Neuronal stem cell (in vitro differentiated cells): ENCODE measurements around the gene SLC47A1. TPM values are rescaled to one million over a fixed set of nuclear protein-coding genes. Genes with fewer than 3 reads are reported as not detected.

Experiments used
- DNase-seq: peaks from one replicate; pipeline ENCODE4 v3.0.0-alpha.2; 2013; ENCODE audit warnings: low spot score
- H2AFZ ChIP-seq: one replicate; pipeline ENCODE4 v1.6.1; 2013; ENCODE audit warnings: mild to moderate bottlenecking, low read length, inconsistent platforms
- H2AK5ac ChIP-seq: 2 replicates; pipeline ENCODE4 v1.6.1; 2013; ENCODE audit warnings: low read depth, mild to moderate bottlenecking, inconsistent platforms, low read length, moderate library complexity, mixed read lengths
- H2BK120ac ChIP-seq: 2 replicates; pipeline ENCODE4 v1.6.1; 2013; ENCODE audit warnings: low read depth, mild to moderate bottlenecking, inconsistent platforms, low read length, moderate library complexity, mixed read lengths
- H2BK12ac ChIP-seq: one replicate; pipeline ENCODE4 v1.6.1; 2013; ENCODE audit warnings: low read length, inconsistent platforms
- H2BK15ac ChIP-seq: 2 replicates; pipeline ENCODE4 v1.6.1; 2013; ENCODE audit warnings: mild to moderate bottlenecking, low read length, inconsistent platforms, mixed read lengths
- H2BK5ac ChIP-seq: one replicate; pipeline ENCODE4 v1.6.1; 2013; ENCODE audit warnings: inconsistent platforms, mild to moderate bottlenecking, low read length, moderate library complexity
- H3K14ac ChIP-seq: one replicate; pipeline ENCODE4 v1.6.1; 2013; ENCODE audit warnings: low read length, inconsistent platforms
- H3K18ac ChIP-seq: 2 replicates; pipeline ENCODE4 v1.6.1; 2013; ENCODE audit warnings: low read length, inconsistent platforms
- H3K23ac ChIP-seq: 2 replicates; pipeline ENCODE4 v1.6.1; 2013; ENCODE audit warnings: low read depth, mild to moderate bottlenecking, mixed read lengths, low read length, inconsistent platforms; ENCODE audit not compliant: poor library complexity
- H3K27ac ChIP-seq: replicated peaks from 3 replicates; pipeline ENCODE4 v1.5.1; 2013; ENCODE audit warnings: low read length, inconsistent platforms
- H3K27me3 ChIP-seq, 3 experiments: 2 replicates each; pipeline ENCODE4 v1.6.1; 2013; ENCODE audit warnings: low read length in 3 of 3, mild to moderate bottlenecking in 2 of 3, inconsistent platforms in 1 of 3, low read depth in 1 of 3, mixed read lengths in 1 of 3, moderate library complexity in 1 of 3; ENCODE audit not compliant: control insufficient read depth in 3 of 3, insufficient read depth in 3 of 3
- H3K36me3 ChIP-seq, 2 donors: replicated peaks in 1 of 2; 2 replicates each; pipeline ENCODE4 v1.6.1; 2013; ENCODE audit warnings: low read length in 2 of 2; ENCODE audit not compliant: control insufficient read depth in 2 of 2, insufficient read depth in 2 of 2
- H3K4ac ChIP-seq: 2 replicates; pipeline ENCODE4 v1.6.1; 2013; ENCODE audit warnings: inconsistent platforms, mild to moderate bottlenecking, low read length, moderate library complexity
- H3K4me1 ChIP-seq, 2 donors: 1 replicate in 1 of 2; 2 replicates in 1 of 2; pipeline ENCODE4 v1.6.1; 2013; ENCODE audit warnings: low read length in 2 of 2, low read depth in 1 of 2; ENCODE audit not compliant: control insufficient read depth in 2 of 2, insufficient read depth in 1 of 2
- H3K4me2 ChIP-seq: one replicate; pipeline ENCODE4 v1.6.1; 2013; ENCODE audit warnings: mild to moderate bottlenecking, low read length, inconsistent platforms; ENCODE audit not compliant: insufficient read depth, poor library complexity, severe bottlenecking
- H3K4me3 ChIP-seq, 2 donors: 2 replicates each; pipeline ENCODE4 v1.5.1; 2013; ENCODE audit warnings: low read length in 2 of 2, mild to moderate bottlenecking in 2 of 2, inconsistent platforms in 1 of 2, moderate library complexity in 1 of 2
- H3K79me1 ChIP-seq: one replicate; pipeline ENCODE4 v1.6.1; 2013; ENCODE audit warnings: low read depth, mild to moderate bottlenecking, inconsistent platforms, low read length, moderate library complexity
- H3K9ac ChIP-seq: one replicate; pipeline ENCODE4 v1.6.1; 2013; ENCODE audit warnings: mild to moderate bottlenecking, low read depth, low read length, inconsistent platforms; ENCODE audit not compliant: poor library complexity
- H3K9me3 ChIP-seq, 2 donors: replicated peaks in 1 of 2; 2 replicates each; pipeline versions ENCODE3 to v1.6.1; 2013; ENCODE audit warnings: low read length in 2 of 2, mild to moderate bottlenecking in 2 of 2, inconsistent platforms in 1 of 2, low read depth in 1 of 2, mixed read lengths in 1 of 2, moderate library complexity in 1 of 2; ENCODE audit not compliant: control insufficient read depth in 2 of 2, insufficient read depth in 1 of 2
- H4K8ac ChIP-seq: one replicate; pipeline ENCODE4 v1.6.1; 2013; ENCODE audit warnings: low read depth, mild to moderate bottlenecking, inconsistent platforms, low read length, moderate library complexity
- H4K91ac ChIP-seq: one replicate; pipeline ENCODE4 v1.6.1; 2013; ENCODE audit warnings: low read length, low read depth, mild to moderate bottlenecking, inconsistent platforms; ENCODE audit not compliant: poor library complexity
- WGBS, 2 donors: extraction: QIAGEN DNeasy Blood & Tissue Kit; methylation state at CpG; one replicate each; pipeline ENCODE4 v1.1.7; 2013; ENCODE audit warnings: missing lambda C conversion rate in 2 of 2, mixed read lengths in 1 of 2; ENCODE audit not compliant: insufficient read length in 2 of 2, insufficient replicate concordance in 1 of 2; ENCODE audit errors: extremely low coverage in 2 of 2; 5-methylcytosine and 5-hydroxymethylcytosine counted together
- small RNA-seq: library from polyadenylated mRNA; stranded (forward); fragments of <200 nt; extraction: miRNeasy Mini kit (QIAGEN cat#:217004); gene quantifications from one replicate; pipeline ENCODE3, GENCODE V24; 2013; ENCODE audit not compliant: insufficient read depth

SLC47A1 gene

GRCh38 chr17:19619705-19620325, 86.2 kb downstream of the SLC47A1 start:
- Histone ChIP-seq H4K91ac (no peak overlapping the region), H3K14ac (no peak overlapping the region), H2BK120ac (no peak overlapping the region), H3K4me1 (no peaks in the 10 kb centered on the region), H3K9ac (no peak overlapping the region), H3K27ac (no peak overlapping the region), H2BK12ac (no peak overlapping the region), H3K79me1 (no peaks in the 10 kb centered on the region), H4K8ac (no peak overlapping the region), H3K4ac (no peak overlapping the region), H3K4me3 (no peak overlapping the region), H3K27me3 (peaks cover 0 to 2% (median 0%) of the 10 kb centered on the region in 3 experiments), H2BK15ac (no peak overlapping the region), H3K9me3 (peaks cover 7 to 12% of the 10 kb centered on the region in 2 donors), H3K23ac (no peak overlapping the region), H2AFZ (no peak overlapping the region), H3K4me2 (no peak overlapping the region), H2BK5ac (no peak overlapping the region), H3K18ac (no peak overlapping the region), H3K36me3 (no peaks in the 10 kb centered on the region), H2AK5ac (no peak overlapping the region)
- DNase-seq, result no peak
- no CpG with 5 or more reads among the region's 2 CpGs for WGBS, 2 donors

GRCh38 chr17:19621697-19622096, 88.0 kb downstream of the SLC47A1 start:
- no CpG with 5 or more reads among the region's 1 CpG for WGBS, 2 donors
- Histone ChIP-seq H3K23ac (no peak overlapping the region), H3K4ac (no peak overlapping the region), H3K27ac (no peak overlapping the region), H2BK120ac (no peak overlapping the region), H4K8ac (no peak overlapping the region), H2BK5ac (no peak overlapping the region), H3K4me3 (no peak overlapping the region), H3K14ac (no peak overlapping the region), H3K27me3 (peaks cover 0 to 2% (median 0%) of the 10 kb centered on the region in 3 experiments), H2AFZ (no peak overlapping the region), H3K18ac (no peak overlapping the region), H2BK12ac (no peak overlapping the region), H3K79me1 (no peaks in the 10 kb centered on the region), H3K4me1 (no peaks in the 10 kb centered on the region), H2AK5ac (no peak overlapping the region), H4K91ac (no peak overlapping the region), H2BK15ac (no peak overlapping the region), H3K36me3 (peaks cover 0 to 2% of the 10 kb centered on the region in 2 donors), H3K4me2 (no peak overlapping the region), H3K9me3 (peaks cover 7 to 12% of the 10 kb centered on the region in 2 donors), H3K9ac (no peak overlapping the region)
- DNase-seq, result no peak

GRCh38 chr17:19626079-19626478, 92.4 kb downstream of the SLC47A1 start:
- WGBS, 2 donors, result no CpG with 5 or more reads among the region's 4 CpGs
- H2BK5ac ChIP-seq, result no peak overlapping the region

More at GRCh38 chr17:19626079-19626478, 92.4 kb downstream of the SLC47A1 start:
- Histone ChIP-seq H3K4ac (no peak overlapping the region), H3K79me1 (no peaks in the 10 kb centered on the region), H3K14ac (no peak overlapping the region), H3K36me3 (peaks cover 0 to 2% of the 10 kb centered on the region in 2 donors), H2AK5ac (no peak overlapping the region), H4K8ac (no peak overlapping the region), H2AFZ (no peak overlapping the region), H3K4me2 (no peak overlapping the region), H3K4me3 (no peak overlapping the region), H3K4me1 (no peaks in the 10 kb centered on the region), H4K91ac (no peak overlapping the region), H2BK12ac (no peak overlapping the region), H3K9ac (no peak overlapping the region), H3K27ac (no peak overlapping the region), H2BK15ac (no peak overlapping the region), H3K27me3 (peaks cover 0 to 2% (median 0%) of the 10 kb centered on the region in 3 experiments), H3K18ac (no peak overlapping the region), H3K23ac (no peak overlapping the region), H2BK120ac (no peak overlapping the region), H3K9me3 (no peaks in the 10 kb centered on the region)
- no peak for DNase-seq

Small RNAs within 50 kb of the gene (small RNA-seq; reads per million reads assigned to genes)
- gene AC025627.2 (not detected), gene NMTRQ-TTG12-1 (not detected)
